HCT116 (cell line): ENCODE measurements around the gene DCAF11. TPM values are rescaled to one million over a fixed set of nuclear protein-coding genes. Genes with fewer than 3 reads are reported as not detected.

Experiments used
- ATAC-seq: fragments of 200-7000 bp; cut with Tn5 transposase; 2 replicates; pipeline ENCODE4 v1.9.1; 2020; ENCODE audit warnings: mild to moderate bottlenecking, moderate library complexity
- BruUV-seq: library from RNA; stranded (reverse); fragments of 400-500 nt; replicated peaks from 2 replicates; lab custom pipeline; 2021; lab: Mats Ljungman, UMichigan
- CTCF ChIA-PET: fragments of 300-600 bp; sonication (Branson Sonifier 250); formaldehyde crosslinking; loops from one replicate; lab custom pipeline; 2021; ENCODE audit warnings: antibody characterized with exemption; lab: Charles Lee
- POLR2A ChIA-PET: fragments of 300-600, 350-600 bp; sonication (Branson Sonifier 250); formaldehyde crosslinking; loops from one replicate; lab custom pipeline; 2021; ENCODE audit warnings: antibody characterized with exemption; lab: Charles Lee
- RAD21 ChIA-PET, 2 experiments: fragments of 300-600 bp; sonication (Branson Sonifier 250); formaldehyde crosslinking; loops; one replicate each; lab custom pipeline; 2023; ENCODE audit warnings: low total read pairs in 2 of 2; ENCODE audit not compliant: uncharacterized antibody in 2 of 2, unreplicated experiment in 2 of 2, low non-redundant PET in 1 of 2; lab: Charles Lee
- DNase-seq: peaks from one replicate; pipeline ENCODE4 v3.0.0-alpha.2; 2010; ENCODE audit warnings: low read depth, low spot score
- H2AFZ ChIP-seq: fragments of 200-600 bp; shearing (Covaris generic), sonication (generic); 2 replicates; pipeline ENCODE4 v1.6.1; 2017; ENCODE audit warnings: low read depth, mixed run types, mixed read lengths, antibody characterized with exemption, low read length; ENCODE audit not compliant: poor library complexity, severe bottlenecking
- H3K27ac ChIP-seq: 2 replicates; pipeline ENCODE4 v1.5.1; 2012; ENCODE audit warnings: low read depth, low read length
- H3K27me3 ChIP-seq: fragments of 200-600 bp; sonication (generic); 2 replicates; pipeline ENCODE4 v1.6.1; 2016; ENCODE audit warnings: mixed run types, low read length, mixed read lengths; ENCODE audit not compliant: insufficient read depth
- H3K36me3 ChIP-seq, 2 experiments: fragments of 200-500 bp in 1 of 2; fragments of 200-600 bp in 1 of 2; sonication (Bioruptor generic) in 1 of 2; sonication (generic) in 1 of 2; 2 replicates each; pipeline versions ENCODE4 v1.5.1 to v1.6.1; 2014 to 2016; ENCODE audit warnings: low read length in 2 of 2, inconsistent platforms in 1 of 2, mixed read lengths in 1 of 2, mixed run types in 1 of 2; ENCODE audit not compliant: insufficient read depth in 2 of 2, control insufficient read depth in 1 of 2
- H3K4me1 ChIP-seq, 2 experiments: fragments of 200-600 bp in 1 of 2; sonication (generic) in 1 of 2; 2 replicates each; pipeline versions ENCODE4 v1.5.1 to v1.6.1; 2012 to 2017; ENCODE audit warnings: low read length in 2 of 2, inconsistent platforms in 1 of 2, mild to moderate bottlenecking in 1 of 2, mixed read lengths in 1 of 2, mixed run types in 1 of 2, moderate library complexity in 1 of 2; ENCODE audit not compliant: insufficient read depth in 2 of 2, control insufficient read depth in 1 of 2
- H3K4me2 ChIP-seq: fragments of 200-600 bp; sonication (generic); 2 replicates; pipeline ENCODE4 v1.6.1; 2017; ENCODE audit warnings: mixed run types, low read length, mixed read lengths
- H3K4me3 ChIP-seq, 2 experiments: fragments of 200-600 bp in 1 of 2; sonication (generic) in 1 of 2; replicated peaks in 1 of 2; 2 replicates each; pipeline ENCODE4 v1.5.1; 2011 to 2016; ENCODE audit warnings: low read length in 2 of 2, control low read depth in 1 of 2, low read depth in 1 of 2, mild to moderate bottlenecking in 1 of 2, mixed read lengths in 1 of 2, mixed run types in 1 of 2
- H3K79me2 ChIP-seq: fragments of 200-600 bp; sonication (generic); 2 replicates; pipeline ENCODE4 v1.6.1; 2017; ENCODE audit warnings: mild to moderate bottlenecking, mixed run types, low read length, moderate library complexity, mixed read lengths; ENCODE audit not compliant: insufficient read depth
- H3K9ac ChIP-seq: fragments of 200-600 bp; sonication (generic); 2 replicates; pipeline ENCODE4 v1.6.1; 2016; ENCODE audit warnings: low read length, mixed read lengths
- H3K9me2 ChIP-seq: fragments of 200-600 bp; sonication (generic), shearing (Covaris generic); 2 replicates; pipeline ENCODE4 v1.6.1; 2017; ENCODE audit warnings: mixed run types, mild to moderate bottlenecking, moderate library complexity; ENCODE audit not compliant: insufficient read depth
- H3K9me3 ChIP-seq, 2 experiments: fragments of 200-500 bp in 1 of 2; fragments of 200-600 bp in 1 of 2; sonication (Bioruptor generic) in 1 of 2; sonication (generic) in 1 of 2; 2 replicates each; pipeline ENCODE4 v1.6.1; 2014 to 2017; ENCODE audit warnings: low read length in 2 of 2, mixed read lengths in 2 of 2, inconsistent platforms in 1 of 2, low read depth in 1 of 2, mild to moderate bottlenecking in 1 of 2, mixed run types in 1 of 2, moderate library complexity in 1 of 2; ENCODE audit not compliant: control insufficient read depth in 1 of 2, insufficient read depth in 1 of 2
- H4K20me1 ChIP-seq: fragments of 200-600 bp; sonication (generic), shearing (Covaris generic); 2 replicates; pipeline ENCODE4 v1.6.1; 2017; ENCODE audit warnings: mixed run types, mild to moderate bottlenecking, moderate library complexity; ENCODE audit not compliant: insufficient read depth
- ATF3 ChIP-seq: IDR thresholded peaks from 2 replicates; pipeline ENCODE4 v1.6.1; 2012
- CBX3 ChIP-seq: IDR thresholded peaks from 2 replicates; pipeline ENCODE4 v1.6.1; 2012; ENCODE audit warnings: low read depth
- CTCF ChIP-seq, 3 experiments: fragments of 200-600 bp in 1 of 3; sonication (generic) in 1 of 3; IDR thresholded peaks in 2 of 3; conservative IDR thresholded peaks in 1 of 3; 2 replicates each; pipeline ENCODE4 v1.5.1; 2012 to 2017; ENCODE audit warnings: low read depth in 2 of 3, low read length in 2 of 3, antibody characterized with exemption in 1 of 3, borderline replicate concordance in 1 of 3, control low read depth in 1 of 3, mild to moderate bottlenecking in 1 of 3, mixed read lengths in 1 of 3, mixed run types in 1 of 3, moderate library complexity in 1 of 3; ENCODE audit not compliant: insufficient read depth in 1 of 3
- FOSL1 ChIP-seq: IDR thresholded peaks from 2 replicates; pipeline ENCODE4 v1.6.1; 2012; ENCODE audit warnings: low read depth
- POLR2AphosphoS5 ChIP-seq: IDR thresholded peaks from 2 replicates; pipeline ENCODE4 v1.6.1; 2011; ENCODE audit warnings: mild to moderate bottlenecking, low read depth, low read length, moderate library complexity
- REST ChIP-seq: IDR thresholded peaks from 2 replicates; pipeline ENCODE4 v1.6.1; 2012; ENCODE audit warnings: low read depth
- SP1 ChIP-seq: IDR thresholded peaks from 2 replicates; pipeline ENCODE4 v1.6.1; 2012; ENCODE audit warnings: low read depth
- ZFX ChIP-seq: fragments of 450-650 bp; IDR thresholded peaks from 2 replicates; pipeline ENCODE4 v1.6.1; 2017
- intact Hi-C: fragments of 100-400 bp; cut with micrococcal nuclease; formaldehyde crosslinking; loops from 2 replicates; pipeline ENCODE4 v1.10.0; 2022
- total RNA-seq: library from RNA; stranded (reverse); gene quantifications from one replicate; pipeline ENCODE4 v1.2.1, GENCODE V29; 2021; ENCODE audit not compliant: unreplicated experiment

Gene DCAF11
- total RNA-seq, 1 experiment from 2014 or later = 47.5 TPM

- H3K9me2 ChIP-seq = no peaks in the 10 kb centered on the region
- intact Hi-C loops = no loop called here
- H3K36me3 ChIP-seq = no peaks in the 10 kb centered on the region
- DNase-seq = no peak
- TF ChIP-seq REST = no peak
- TF ChIP-seq POLR2AphosphoS5 = no peak
- TF ChIP-seq ZFX = no peak
- no peak for TF ChIP-seq CBX3
- TF ChIP-seq ATF3 = no peak
- no peak for TF ChIP-seq SP1
- TF ChIP-seq FOSL1 = no peak
- no peak for TF ChIP-seq CTCF (IDR thresholded peaks at IDR 0.05 in 2 of 3, conservative IDR thresholded peaks at IDR 0.05 in 1 of 3; ENCODE audit: borderline replicate concordance in 1 of 3, insufficient read depth in 1 of 3, low read depth in 2 of 3, low read length in 2 of 3)
- TF ChIP-seq, all 23 proteins: peak for 0
- RAD21 ChIA-PET = no interaction called here
- peaks cover 7% of the 10 kb centered on the region; the same call in 1 of the 2 replicates for H3K27me3 ChIP-seq
- no peak overlapping the region for H3K9ac ChIP-seq
- no peak overlapping the region for H3K27ac ChIP-seq
- no peaks in the 10 kb centered on the region for H4K20me1 ChIP-seq
- no peaks in the 10 kb centered on the region; a peak in 1 of 4 replicates for H3K4me1 ChIP-seq
- H3K79me2 ChIP-seq = no peaks in the 10 kb centered on the region
- H3K9me3 ChIP-seq = no peaks in the 10 kb centered on the region
- no peak for ATAC-seq
- H2AFZ ChIP-seq = no peak overlapping the region
- CTCF ChIA-PET = interaction anchor here (1.1 to 1.8 kb wide), 2 partner anchors 12 to 38 kb away, joined by 3 to 4 read pairs; no protein-coding TSS in a partner anchor
- no TSS peak for BruUV-seq
- no peak overlapping the region for H3K4me3 ChIP-seq
- H3K4me2 ChIP-seq = no peak overlapping the region
- POLR2A ChIA-PET = no interaction called here
These were observed 44.1 kb upstream of the DCAF11 start for GRCh38 chr14:24070285-24071143.
